Ectodermal cell (in vitro differentiated cells): ENCODE data around the gene TMPRSS15.

Experiments
- H3K27ac ChIP-seq: 2 replicates; pipeline ENCODE4 v1.7.0; 2013; ENCODE audit warnings: mild to moderate bottlenecking, low read depth, low read length; ENCODE audit not compliant: insufficient read depth, poor library complexity, severe bottlenecking
- H3K27me3 ChIP-seq: 2 replicates; pipeline ENCODE4 v1.7.0; 2013; ENCODE audit warnings: mild to moderate bottlenecking, low read length; ENCODE audit not compliant: insufficient read depth, control insufficient read depth, poor library complexity, severe bottlenecking
- H3K36me3 ChIP-seq: one replicate; pipeline ENCODE4 v1.7.0; 2013; ENCODE audit warnings: low read length; ENCODE audit not compliant: control insufficient read depth, insufficient read depth
- H3K4me1 ChIP-seq: one replicate; pipeline ENCODE4 v1.7.0; 2013; ENCODE audit warnings: low read length; ENCODE audit not compliant: control insufficient read depth, insufficient read depth
- H3K4me3 ChIP-seq: 2 replicates; pipeline ENCODE4 v1.7.0; 2013; ENCODE audit warnings: low read depth, low read length, control low read depth; ENCODE audit not compliant: insufficient read depth
- H3K9me3 ChIP-seq: 2 replicates; pipeline ENCODE4 v1.7.0; 2013; ENCODE audit warnings: mild to moderate bottlenecking, low read length, moderate library complexity; ENCODE audit not compliant: control insufficient read depth
- WGBS, 2 experiments: methylation state at CpG; one replicate each; pipeline ENCODE4 v1.1.7; 2013; ENCODE audit warnings: missing lambda C conversion rate in 2 of 2; 5-methylcytosine and 5-hydroxymethylcytosine counted together

The TMPRSS15 gene

GRCh38 chr21:18252256-18252655, 151.3 kb downstream of the TMPRSS15 start:
- 90% methylated on average over 4 of the region's 4 CpGs for WGBS, 2 experiments
- Histone ChIP-seq H3K9me3 (no peaks in the 10 kb centered on the region), H3K27ac (no peak overlapping the region), H3K27me3 (no peaks in the 10 kb centered on the region), H3K4me1 (no peaks in the 10 kb centered on the region), H3K4me3 (no peak overlapping the region), H3K36me3 (no peaks in the 10 kb centered on the region)

- no peak overlapping the region for H3K4me3 ChIP-seq
- no peaks in the 10 kb centered on the region for H3K9me3 ChIP-seq
- H3K27me3 ChIP-seq: peaks cover 11% of the 10 kb centered on the region
- no peak overlapping the region for H3K27ac ChIP-seq
- no peaks in the 10 kb centered on the region for H3K4me1 ChIP-seq
- H3K36me3 ChIP-seq: no peaks in the 10 kb centered on the region
Observed at GRCh38 chr21:18251065-18251464, 152.5 kb downstream of the TMPRSS15 start.

- Histone ChIP-seq H3K9me3 (no peaks in the 10 kb centered on the region), H3K27ac (no peak overlapping the region), H3K27me3 (peaks cover 25% of the 10 kb centered on the region), H3K4me3 (no peak overlapping the region), H3K4me1 (no peaks in the 10 kb centered on the region), H3K36me3 (no peaks in the 10 kb centered on the region)
- WGBS, 2 experiments: 59 to 66% methylated on average over 2 of the region's 2 CpGs
Observed at GRCh38 chr21:18249672-18250071, 153.9 kb downstream of the TMPRSS15 start.

GRCh38 chr21:18248171-18248570, 155.4 kb downstream of the TMPRSS15 start:
- H3K27me3 ChIP-seq: peaks cover 40% of the 10 kb centered on the region
- no peaks in the 10 kb centered on the region for H3K9me3 ChIP-seq
- H3K36me3 ChIP-seq: no peaks in the 10 kb centered on the region
- H3K4me1 ChIP-seq: no peaks in the 10 kb centered on the region
- no peak overlapping the region for H3K27ac ChIP-seq
- 88 to 100% methylated on average over 1 of the region's 1 CpG for WGBS, 2 experiments
- no peak overlapping the region for H3K4me3 ChIP-seq

- Histone ChIP-seq H3K9me3 (no peaks in the 10 kb centered on the region), H3K27me3 (peaks cover 48% of the 10 kb centered on the region), H3K4me3 (peak overlapping the region; percentile 53), H3K4me1 (no peaks in the 10 kb centered on the region), H3K27ac (no peak overlapping the region), H3K36me3 (no peaks in the 10 kb centered on the region)
- WGBS, 2 experiments: 10% methylated on average over 22 of the region's 22 CpGs
Observed at GRCh38 chr21:18245464-18245967, 158.1 kb downstream of the TMPRSS15 start.

- Histone ChIP-seq H3K4me1 (no peaks in the 10 kb centered on the region), H3K27me3 (peaks cover 48% of the 10 kb centered on the region), H3K9me3 (no peaks in the 10 kb centered on the region), H3K27ac (no peak within 1 kb of the TSS), H3K36me3 (no peaks in the 10 kb centered on the region), H3K4me3 (peak within 1 kb of the TSS; percentile 53)
- 2 to 3% methylated on average over 70 to 72 of the region's 72 CpGs for WGBS, 2 experiments
Observed at GRCh38 chr21:18244671-18245463, 158.7 kb downstream of the TMPRSS15 start, which contains the start of gene CHODL. Gene CHODL, plus strand, starts transcription at chr21:18244833. Its CDS starts 391 bp downstream, at chr21:18245224.

GRCh38 chr21:18235545-18235944, 168.0 kb downstream of the TMPRSS15 start:
- Histone ChIP-seq H3K4me3 (no peak overlapping the region), H3K9me3 (no peaks in the 10 kb centered on the region), H3K27me3 (no peaks in the 10 kb centered on the region), H3K36me3 (no peaks in the 10 kb centered on the region), H3K27ac (no peak overlapping the region), H3K4me1 (no peaks in the 10 kb centered on the region)
- WGBS, 2 experiments: 71 to 100% methylated on average over 1 of the region's 1 CpG

- no peaks in the 10 kb centered on the region for H3K4me1 ChIP-seq
- no peaks in the 10 kb centered on the region for H3K9me3 ChIP-seq
- 91 to 93% methylated on average over 4 to 5 of the region's 5 CpGs for WGBS, 2 experiments
- no peak overlapping the region for H3K4me3 ChIP-seq
- H3K27me3 ChIP-seq: no peaks in the 10 kb centered on the region
- H3K36me3 ChIP-seq: no peaks in the 10 kb centered on the region
- no peak overlapping the region for H3K27ac ChIP-seq
Observed at GRCh38 chr21:18228060-18228739, 175.4 kb downstream of the TMPRSS15 start.

- H3K27me3 ChIP-seq: no peaks in the 10 kb centered on the region
- H3K9me3 ChIP-seq: no peaks in the 10 kb centered on the region
- H3K36me3 ChIP-seq: no peaks in the 10 kb centered on the region
- H3K4me1 ChIP-seq: no peaks in the 10 kb centered on the region
- no peak overlapping the region for H3K4me3 ChIP-seq
- WGBS, 2 experiments: 82 to 100% methylated on average over 1 of the region's 1 CpG
- no peak overlapping the region for H3K27ac ChIP-seq
Observed at GRCh38 chr21:18222346-18222745, 181.2 kb downstream of the TMPRSS15 start.

GRCh38 chr21:18220498-18220897, 183.1 kb downstream of the TMPRSS15 start:
- H3K27ac ChIP-seq: no peak overlapping the region
- H3K9me3 ChIP-seq: no peaks in the 10 kb centered on the region
- H3K4me1 ChIP-seq: no peaks in the 10 kb centered on the region
- H3K4me3 ChIP-seq: no peak overlapping the region
- H3K27me3 ChIP-seq: no peaks in the 10 kb centered on the region
- no peaks in the 10 kb centered on the region for H3K36me3 ChIP-seq
